B cell (primary cell): Measurements from ENCODE around the gene TMEM151A.

Experiments used
- EZH2 ChIP-seq: IDR thresholded peaks from 2 replicates; pipeline ENCODE4 v1.6.1; 2012; ENCODE audit warnings: borderline replicate concordance, low read depth, mild to moderate bottlenecking, moderate library complexity, low read length; ENCODE audit not compliant: insufficient read depth, poor library complexity, severe bottlenecking
- TF ChIP-seq, protein P1 (sequence below): fragments of 200-600 bp; IDR thresholded peaks from one replicate; pipeline ENCODE4 v1.8.0; 2022; ENCODE audit warnings: antibody characterized with exemption, mild to moderate bottlenecking

DNA sequence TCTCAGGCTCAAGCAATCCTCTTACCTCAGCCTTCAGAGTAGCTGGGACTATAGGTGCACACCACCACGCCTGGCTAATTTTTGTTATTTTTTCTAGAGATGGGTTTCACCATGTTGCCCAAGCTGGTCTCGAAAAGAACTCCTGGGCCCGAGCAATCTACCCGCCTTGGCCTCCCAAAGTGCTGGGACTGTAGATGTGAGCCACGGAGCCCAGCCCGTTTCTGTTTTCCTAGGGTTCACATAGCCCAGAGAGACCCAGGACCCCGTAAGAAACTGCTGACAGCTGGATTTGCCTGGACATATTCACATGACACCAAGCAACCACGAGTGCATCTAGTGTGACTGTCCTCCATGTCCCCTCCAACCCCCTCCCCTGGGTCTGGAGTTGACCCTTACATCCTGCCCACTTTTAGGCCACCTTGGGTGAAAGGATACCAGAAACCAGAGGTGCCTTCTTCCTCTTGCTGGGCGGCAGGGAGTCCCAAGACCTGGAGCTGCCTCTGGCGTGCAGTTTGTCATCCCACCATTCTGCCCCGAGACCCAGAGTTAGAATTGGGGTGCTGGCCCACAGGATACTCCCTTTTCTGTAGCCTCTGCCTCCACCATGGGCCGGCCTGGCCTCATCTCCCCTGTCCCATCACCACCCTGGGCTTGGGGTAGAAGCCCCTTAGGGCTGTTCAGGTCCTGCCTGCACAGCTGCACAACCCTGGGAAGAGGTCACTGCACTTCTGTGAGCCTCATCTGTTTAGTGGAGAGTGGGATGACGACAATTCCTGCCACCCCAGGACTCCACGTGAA is 48.2 kb downstream of the TMEM151A start:
- TF ChIP-seq, protein P1, sequence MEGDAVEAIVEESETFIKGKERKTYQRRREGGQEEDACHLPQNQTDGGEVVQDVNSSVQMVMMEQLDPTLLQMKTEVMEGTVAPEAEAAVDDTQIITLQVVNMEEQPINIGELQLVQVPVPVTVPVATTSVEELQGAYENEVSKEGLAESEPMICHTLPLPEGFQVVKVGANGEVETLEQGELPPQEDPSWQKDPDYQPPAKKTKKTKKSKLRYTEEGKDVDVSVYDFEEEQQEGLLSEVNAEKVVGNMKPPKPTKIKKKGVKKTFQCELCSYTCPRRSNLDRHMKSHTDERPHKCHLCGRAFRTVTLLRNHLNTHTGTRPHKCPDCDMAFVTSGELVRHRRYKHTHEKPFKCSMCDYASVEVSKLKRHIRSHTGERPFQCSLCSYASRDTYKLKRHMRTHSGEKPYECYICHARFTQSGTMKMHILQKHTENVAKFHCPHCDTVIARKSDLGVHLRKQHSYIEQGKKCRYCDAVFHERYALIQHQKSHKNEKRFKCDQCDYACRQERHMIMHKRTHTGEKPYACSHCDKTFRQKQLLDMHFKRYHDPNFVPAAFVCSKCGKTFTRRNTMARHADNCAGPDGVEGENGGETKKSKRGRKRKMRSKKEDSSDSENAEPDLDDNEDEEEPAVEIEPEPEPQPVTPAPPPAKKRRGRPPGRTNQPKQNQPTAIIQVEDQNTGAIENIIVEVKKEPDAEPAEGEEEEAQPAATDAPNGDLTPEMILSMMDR = no peak
- TF ChIP-seq EZH2 = no peak
